Mesothelial cell of epicardium (in vitro differentiated cells): ENCODE data around the gene FHL2. TPM values are rescaled to one million over a fixed set of nuclear protein-coding genes. Genes with fewer than 3 reads are reported as not detected.

Experiments used
- DNase-seq, 2 experiments: peaks; one replicate each; pipeline ENCODE4 v3.0.0; 2021; ENCODE audit warnings: low spot score in 2 of 2; ENCODE audit not compliant: unreplicated experiment in 2 of 2
- H3K27ac Mint-ChIP-seq: 2 replicates; pipeline ENCODE4 v1.8.0; 2021; ENCODE audit warnings: mixed read lengths
- H3K27me3 Mint-ChIP-seq: 2 replicates; pipeline ENCODE4 v1.8.0; 2021; ENCODE audit warnings: low read depth, mixed read lengths
- H3K36me3 Mint-ChIP-seq: 2 replicates; pipeline ENCODE4 v1.8.0; 2021; ENCODE audit warnings: mixed read lengths
- H3K4me1 Mint-ChIP-seq: 2 replicates; pipeline ENCODE4 v1.8.0; 2021; ENCODE audit warnings: mixed read lengths
- H3K4me3 Mint-ChIP-seq: 2 replicates; pipeline ENCODE4 v1.8.0; 2021; ENCODE audit warnings: mild to moderate bottlenecking, moderate library complexity, mixed read lengths
- H3K9me3 Mint-ChIP-seq: 2 replicates; pipeline ENCODE4 v1.8.0; 2021; ENCODE audit warnings: mixed read lengths
- total RNA-seq: library from RNA; stranded (reverse); gene quantifications from 3 replicates; pipeline ENCODE4 v1.2.1, GENCODE V29; 2021
- TF ChIP-seq, protein P1 (sequence below): fragments of 200-600 bp; sonication (generic); IDR thresholded peaks from one replicate; pipeline ENCODE4 v1.5.0; 2021; ENCODE audit warnings: antibody characterized with exemption; ENCODE audit not compliant: unreplicated experiment

The FHL2 gene
- total RNA-seq, 1 donor from 2014 or later: 37.9 TPM

DNA sequence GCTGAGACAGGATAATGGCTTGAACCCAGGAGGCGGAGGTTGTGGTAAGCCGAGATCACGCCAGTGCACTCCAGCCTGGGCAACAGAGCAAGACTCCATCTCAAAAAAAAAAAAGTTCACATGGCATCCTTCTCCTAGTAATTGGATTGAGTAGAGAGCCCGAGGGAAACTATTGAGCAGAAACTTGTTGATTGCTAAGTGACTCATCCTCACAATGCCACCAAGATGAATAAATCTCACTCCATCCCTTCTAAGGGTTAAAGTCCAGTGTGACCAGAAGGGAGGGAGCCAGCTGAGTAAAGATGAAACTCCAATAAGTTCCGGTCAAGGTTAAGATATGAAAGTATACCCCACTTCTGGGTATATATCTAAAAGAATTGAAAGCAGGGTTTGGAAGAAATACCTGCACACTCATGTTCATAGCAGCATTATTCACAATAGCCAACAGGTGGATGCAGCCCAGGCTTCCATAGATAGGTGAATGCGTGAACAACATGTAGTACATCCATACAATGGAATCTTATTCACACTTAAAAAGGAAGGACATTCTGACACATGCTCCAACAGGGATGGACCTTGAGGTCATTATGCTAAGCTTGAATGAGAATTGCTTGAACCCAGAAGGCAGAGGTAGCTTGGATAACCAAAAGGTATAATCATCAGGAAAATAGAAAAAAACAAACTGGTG is 13.0 kb upstream of the FHL2 start:
- Mint-ChIP-seq H3K27ac (no peak overlapping the region), H3K4me3 (no peak overlapping the region), H3K27me3 (peaks cover 6% of the 10 kb centered on the region), H3K36me3 (no peaks in the 10 kb centered on the region), H3K9me3 (no peaks in the 10 kb centered on the region), H3K4me1 (peaks cover 4% of the 10 kb centered on the region)
- TF ChIP-seq, protein P1, sequence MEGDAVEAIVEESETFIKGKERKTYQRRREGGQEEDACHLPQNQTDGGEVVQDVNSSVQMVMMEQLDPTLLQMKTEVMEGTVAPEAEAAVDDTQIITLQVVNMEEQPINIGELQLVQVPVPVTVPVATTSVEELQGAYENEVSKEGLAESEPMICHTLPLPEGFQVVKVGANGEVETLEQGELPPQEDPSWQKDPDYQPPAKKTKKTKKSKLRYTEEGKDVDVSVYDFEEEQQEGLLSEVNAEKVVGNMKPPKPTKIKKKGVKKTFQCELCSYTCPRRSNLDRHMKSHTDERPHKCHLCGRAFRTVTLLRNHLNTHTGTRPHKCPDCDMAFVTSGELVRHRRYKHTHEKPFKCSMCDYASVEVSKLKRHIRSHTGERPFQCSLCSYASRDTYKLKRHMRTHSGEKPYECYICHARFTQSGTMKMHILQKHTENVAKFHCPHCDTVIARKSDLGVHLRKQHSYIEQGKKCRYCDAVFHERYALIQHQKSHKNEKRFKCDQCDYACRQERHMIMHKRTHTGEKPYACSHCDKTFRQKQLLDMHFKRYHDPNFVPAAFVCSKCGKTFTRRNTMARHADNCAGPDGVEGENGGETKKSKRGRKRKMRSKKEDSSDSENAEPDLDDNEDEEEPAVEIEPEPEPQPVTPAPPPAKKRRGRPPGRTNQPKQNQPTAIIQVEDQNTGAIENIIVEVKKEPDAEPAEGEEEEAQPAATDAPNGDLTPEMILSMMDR: no peak
- no peak for DNase-seq

DNA sequence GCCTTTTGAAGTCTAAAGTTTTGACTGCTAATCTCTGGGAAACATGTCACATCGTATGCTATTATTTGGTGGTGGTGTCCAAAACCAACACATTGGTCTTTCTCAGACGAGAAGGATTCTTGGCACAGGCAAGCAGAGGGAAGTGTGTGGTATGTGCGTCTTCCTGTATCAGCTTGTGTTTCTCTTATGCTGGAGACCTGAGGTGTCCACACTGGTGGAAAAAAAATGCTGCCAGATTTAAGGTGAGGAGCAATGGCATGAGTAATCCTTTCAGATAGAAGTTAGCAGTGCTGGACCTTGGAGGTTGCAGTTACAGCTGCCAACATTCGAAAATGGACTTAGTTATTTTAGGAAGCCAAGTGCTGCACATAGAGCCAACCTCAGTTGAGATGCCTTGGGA is 11.7 kb upstream of the FHL2 start:
- Mint-ChIP-seq H3K27ac (no peak overlapping the region), H3K9me3 (no peaks in the 10 kb centered on the region), H3K4me3 (no peak overlapping the region), H3K4me1 (peaks cover 5% of the 10 kb centered on the region), H3K27me3 (peaks cover 6% of the 10 kb centered on the region), H3K36me3 (no peaks in the 10 kb centered on the region)
- DNase-seq: no peak
- TF ChIP-seq, protein P1: no peak

DNA sequence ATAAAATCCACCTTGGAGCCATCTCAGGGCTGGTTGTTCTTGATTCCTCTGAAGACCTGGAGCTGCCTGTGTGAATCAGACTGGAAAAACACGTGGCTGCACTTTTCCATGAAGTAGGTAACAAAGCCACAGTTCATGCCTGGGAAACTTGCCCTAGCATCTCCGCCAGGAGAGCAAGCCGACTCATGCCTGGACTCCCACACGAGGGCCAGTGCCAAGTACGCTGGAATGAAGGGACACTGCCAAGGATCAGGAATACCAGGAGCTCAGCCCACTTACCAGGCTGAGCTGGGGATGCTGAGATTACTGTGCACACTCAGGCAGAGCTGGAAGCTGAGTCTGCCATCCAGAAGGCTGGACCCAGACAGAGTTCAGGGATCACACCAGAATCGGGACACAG is 10.9 kb upstream of the FHL2 start:
- no peak for DNase-seq
- Mint-ChIP-seq H3K27ac (no peak overlapping the region), H3K9me3 (no peaks in the 10 kb centered on the region), H3K36me3 (no peaks in the 10 kb centered on the region), H3K27me3 (peaks cover 6% of the 10 kb centered on the region), H3K4me1 (peaks cover 13% of the 10 kb centered on the region), H3K4me3 (no peak overlapping the region)
- TF ChIP-seq, protein P1: no peak

DNA sequence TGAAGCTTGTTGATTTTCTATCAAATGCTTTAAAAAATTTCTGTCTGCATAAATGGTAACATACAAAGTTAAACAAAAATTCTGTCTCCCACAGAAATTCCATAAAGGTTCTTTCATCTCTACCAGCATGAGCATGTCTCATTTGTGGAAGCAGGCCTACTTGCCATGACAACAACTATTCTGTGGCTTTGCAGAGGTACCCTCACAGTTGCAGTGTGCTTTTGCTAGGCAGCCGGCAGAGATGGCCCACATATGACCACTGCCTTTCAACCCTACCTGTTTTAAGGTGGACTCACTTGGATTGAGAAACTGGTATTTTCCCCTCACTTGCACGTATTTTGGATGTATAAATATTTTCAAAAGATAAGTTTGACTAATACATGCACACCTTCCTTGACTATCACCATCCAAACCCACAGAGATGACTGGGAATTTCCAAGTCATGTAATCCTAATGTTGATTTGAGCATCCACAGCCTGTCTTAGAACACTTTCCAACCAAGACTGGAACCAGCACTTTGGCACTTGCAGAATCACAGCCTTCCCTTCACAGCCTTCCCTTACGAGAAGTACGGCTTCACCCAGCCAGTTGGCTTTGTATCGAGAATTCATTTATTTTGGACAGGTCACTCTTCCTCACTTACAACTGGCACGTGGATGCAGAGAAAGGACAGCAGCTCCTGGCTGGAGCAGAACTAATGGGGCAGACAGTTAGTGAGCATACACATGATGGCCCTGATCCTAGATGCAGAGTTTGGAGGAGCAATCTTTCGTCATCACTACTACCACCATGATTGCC is 9.3 kb upstream of the FHL2 start:
- Mint-ChIP-seq H3K27ac (no peak overlapping the region), H3K4me3 (no peak overlapping the region), H3K4me1 (peaks cover 28% of the 10 kb centered on the region), H3K36me3 (no peaks in the 10 kb centered on the region), H3K27me3 (peaks cover 5% of the 10 kb centered on the region), H3K9me3 (no peaks in the 10 kb centered on the region)
- DNase-seq: no peak
- TF ChIP-seq, protein P1: no peak

DNA sequence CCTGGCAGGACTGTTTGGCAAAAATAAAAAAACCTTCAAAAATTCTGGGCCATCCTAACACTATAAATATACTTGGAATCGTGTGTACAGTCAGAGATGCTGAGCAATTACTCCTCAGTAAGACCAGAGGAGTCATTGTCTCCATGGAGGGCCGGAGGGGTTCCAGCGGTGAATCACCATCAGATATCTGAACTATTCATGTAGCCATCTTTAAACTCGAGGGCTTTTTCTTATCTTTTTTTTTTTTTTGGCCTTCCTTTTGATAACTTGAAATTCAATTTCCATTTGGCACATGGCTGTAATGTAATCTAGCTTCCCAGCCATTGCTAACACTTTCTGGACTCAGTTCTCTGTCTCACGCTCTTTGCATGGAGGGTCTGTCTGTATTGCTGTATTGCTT is 7.4 kb upstream of the FHL2 start:
- Mint-ChIP-seq H3K27ac (no peak overlapping the region), H3K9me3 (no peaks in the 10 kb centered on the region), H3K27me3 (no peaks in the 10 kb centered on the region), H3K36me3 (no peaks in the 10 kb centered on the region), H3K4me1 (peaks cover 29% of the 10 kb centered on the region), H3K4me3 (no peak overlapping the region)
- TF ChIP-seq, protein P1: no peak
- no peak for DNase-seq
